GM12891 (cell line): Measurements from ENCODE around the gene PRKCE.

Experiments used
- DNase-seq: peaks from one replicate; pipeline ENCODE4 v3.0.0; 2011; ENCODE audit warnings: low spot score; ENCODE audit not compliant: insufficient read length
- FAIRE-seq: peaks from 2 replicates; lab custom pipeline; 2011; peaks lifted over from hg19 to GRCh38; lab: Jason Lieb, UNC
- PAX5 ChIP-seq: IDR thresholded peaks from 2 replicates; pipeline ENCODE4 v1.6.1; 2011; ENCODE audit warnings: low read length, moderate library complexity, mild to moderate bottlenecking; ENCODE audit not compliant: insufficient read depth, severe bottlenecking
- POLR2A ChIP-seq: IDR thresholded peaks from 2 replicates; pipeline ENCODE4 v1.6.1; 2011; ENCODE audit warnings: low read depth, low read length, control low read depth
- POLR2AphosphoS5 ChIP-seq: IDR thresholded peaks from 2 replicates; pipeline ENCODE4 v1.6.1; 2011; ENCODE audit warnings: low read depth, low read length, control low read depth
- POU2F2 ChIP-seq: IDR thresholded peaks from 2 replicates; pipeline ENCODE4 v1.6.1; 2011; ENCODE audit warnings: low read depth, mild to moderate bottlenecking, control low read depth, low read length, moderate library complexity
- SPI1 ChIP-seq: IDR thresholded peaks from 2 replicates; pipeline ENCODE4 v1.6.1; 2011; ENCODE audit warnings: low read depth, low read length, control low read depth
- TAF1 ChIP-seq: IDR thresholded peaks from 2 replicates; pipeline ENCODE4 v1.6.1; 2011; ENCODE audit warnings: low read depth, low read length, control low read depth

PRKCE gene

GRCh38 chr2:45818591-45818990 is 167.1 kb downstream of the PRKCE start:
- no peak for TF ChIP-seq TAF1
- TF ChIP-seq POLR2A, result no peak
- TF ChIP-seq PAX5, result no peak
- no peak for TF ChIP-seq POU2F2
- no peak for TF ChIP-seq POLR2AphosphoS5
- no peak for FAIRE-seq
- DNase-seq, result no peak

- FAIRE-seq, result no peak
- TF ChIP-seq POLR2A (no peak), TAF1 (no peak), PAX5 (no peak), SPI1 (no peak), POU2F2 (no peak), POLR2AphosphoS5 (no peak)
- no peak for DNase-seq
These were observed 168.6 kb downstream of the PRKCE start for GRCh38 chr2:45820048-45820447.

- TF ChIP-seq POLR2A, result no peak
- no peak for TF ChIP-seq SPI1
- TF ChIP-seq TAF1, result no peak
- TF ChIP-seq POLR2AphosphoS5, result no peak
- no peak for TF ChIP-seq PAX5
- no peak for TF ChIP-seq POU2F2
- FAIRE-seq (no peak), DNase-seq (no peak)
These were observed 170.2 kb downstream of the PRKCE start for GRCh38 chr2:45821558-45822271.

- DNase-seq, result no peak
- TF ChIP-seq POLR2A (no peak), POLR2AphosphoS5 (no peak), SPI1 (no peak), TAF1 (no peak), POU2F2 (no peak), PAX5 (no peak)
- FAIRE-seq, result no peak
These were observed 170.8 kb downstream of the PRKCE start for GRCh38 chr2:45822272-45822630.

GRCh38 chr2:45823723-45824206 is 172.3 kb downstream of the PRKCE start:
- TF ChIP-seq SPI1 (no peak), POLR2AphosphoS5 (no peak), PAX5 (no peak), POLR2A (no peak), TAF1 (no peak), POU2F2 (no peak)
- DNase-seq, result no peak
- FAIRE-seq, result no peak

GRCh38 chr2:45825001-45825651 is 173.7 kb downstream of the PRKCE start:
- peak; percentile 28 for FAIRE-seq
- DNase-seq, result no peak
- TF ChIP-seq SPI1 (no peak), PAX5 (no peak), TAF1 (no peak), POLR2A (no peak), POU2F2 (no peak), POLR2AphosphoS5 (no peak)

- TF ChIP-seq PAX5, result no peak
- no peak for TF ChIP-seq POLR2AphosphoS5
- no peak for TF ChIP-seq TAF1
- no peak for TF ChIP-seq SPI1
- no peak for TF ChIP-seq POU2F2
- no peak for TF ChIP-seq POLR2A
- no peak for FAIRE-seq
These were observed 175.0 kb downstream of the PRKCE start for GRCh38 chr2:45826460-45826859.

GRCh38 chr2:45826884-45827635 is 175.6 kb downstream of the PRKCE start:
- FAIRE-seq (no peak), DNase-seq (no peak)
- TF ChIP-seq POLR2AphosphoS5, result no peak
- TF ChIP-seq PAX5, result no peak
- TF ChIP-seq SPI1, result no peak
- no peak for TF ChIP-seq TAF1
- TF ChIP-seq POU2F2, result no peak
- no peak for TF ChIP-seq POLR2A

More at GRCh38 chr2:45826460-45826859, 175.0 kb downstream of the PRKCE start:
- no peak for DNase-seq

- DNase-seq, result no peak
- TF ChIP-seq TAF1, result no peak
- TF ChIP-seq PAX5, result no peak
- no peak for TF ChIP-seq SPI1
- TF ChIP-seq POU2F2, result no peak
- TF ChIP-seq POLR2A, result no peak
- TF ChIP-seq POLR2AphosphoS5, result no peak
- FAIRE-seq, result no peak
These were observed 178.8 kb downstream of the PRKCE start for GRCh38 chr2:45830322-45830721.
